ENCODE data around the gene CLSTN1.
A peak's percentile ranks its signal among the peaks of the same experiment; 100 is the strongest.
"Not testable (repeated sequence)": the region's sequence is repeated elsewhere in the genome, so short reads cannot be mapped to it uniquely, and the experiment has no call there.

The CLSTN1 gene

GRCh38 chr1:9825093-9826074 is 1.6 kb upstream of the CLSTN1 start:
- peak; percentile 61 for DNase-seq

- no peak for DNase-seq
Measured at GRCh38 chr1:9824702-9825089, 931 bp upstream of the CLSTN1 start.

- DNase-seq, result no peak
Measured at GRCh38 chr1:9823693-9823942, 147 bp downstream of the CLSTN1 start.

- DNase-seq, result no peak
Measured at GRCh38 chr1:9822897-9823692, 670 bp downstream of the CLSTN1 start.

- no peak for DNase-seq
Measured at GRCh38 chr1:9822490-9822889, 1.3 kb downstream of the CLSTN1 start.

- DNase-seq, result no peak
Measured at GRCh38 chr1:9821710-9822109, 2.1 kb downstream of the CLSTN1 start.

- no peak for DNase-seq
Measured at GRCh38 chr1:9820521-9820920, 3.2 kb downstream of the CLSTN1 start.

GRCh38 chr1:9817734-9818133 is 6.0 kb downstream of the CLSTN1 start:
- no peak for DNase-seq

- no peak for DNase-seq
Measured at GRCh38 chr1:9816199-9816598, 7.6 kb downstream of the CLSTN1 start.

GRCh38 chr1:9815150-9815549 is 8.6 kb downstream of the CLSTN1 start:
- no peak for DNase-seq

- DNase-seq, result no peak
Measured at GRCh38 chr1:9814619-9815018, 9.1 kb downstream of the CLSTN1 start.

GRCh38 chr1:9811239-9811966 is 12.4 kb downstream of the CLSTN1 start:
- no peak for DNase-seq

GRCh38 chr1:9809100-9809510 is 14.7 kb downstream of the CLSTN1 start:
- DNase-seq, result no peak

- DNase-seq, result no peak
Measured at GRCh38 chr1:9808459-9808858, 15.3 kb downstream of the CLSTN1 start.

GRCh38 chr1:9807541-9807940 is 16.2 kb downstream of the CLSTN1 start:
- DNase-seq, result no peak

- DNase-seq, result not testable (repeated sequence)
Measured at GRCh38 chr1:9805972-9806371, 17.8 kb downstream of the CLSTN1 start.

GRCh38 chr1:9805006-9805508 is 18.7 kb downstream of the CLSTN1 start:
- DNase-seq, result no peak

- DNase-seq, result not testable (repeated sequence)
Measured at GRCh38 chr1:9803003-9803918, 20.5 kb downstream of the CLSTN1 start.

GRCh38 chr1:9801909-9802308 is 21.9 kb downstream of the CLSTN1 start:
- no peak for DNase-seq

- DNase-seq, result no peak
Measured at GRCh38 chr1:9798236-9799130, 25.3 kb downstream of the CLSTN1 start.

- DNase-seq, result no peak
Measured at GRCh38 chr1:9797049-9797448, 26.7 kb downstream of the CLSTN1 start.
